ENCODE measurements around the gene TNC. TPM values are rescaled to one million over a fixed set of nuclear protein-coding genes. Genes with fewer than 3 reads are reported as not detected.

TNC gene
- total RNA-seq, 1 donor from 2014 or later: 61.2 TPM

GRCh38 chr9:115012486-115012885 is 105.5 kb downstream of the TNC start:
- no peak for DNase-seq (ENCODE audit: low spot score)

- no peak for DNase-seq (ENCODE audit: low spot score)
These were observed 107.1 kb downstream of the TNC start for GRCh38 chr9:115010874-115011273.

- no peak for DNase-seq (ENCODE audit: low spot score)
These were observed 109.3 kb downstream of the TNC start for GRCh38 chr9:115008536-115009270.

GRCh38 chr9:115006660-115007059 is 111.3 kb downstream of the TNC start:
- no peak for DNase-seq (ENCODE audit: low spot score)

GRCh38 chr9:115005322-115005721 is 112.6 kb downstream of the TNC start:
- no peak for DNase-seq (ENCODE audit: low spot score)

GRCh38 chr9:115004545-115004944 is 113.4 kb downstream of the TNC start:
- DNase-seq (ENCODE audit: low spot score): no peak

- no peak for DNase-seq (ENCODE audit: low spot score)
These were observed 115.4 kb downstream of the TNC start for GRCh38 chr9:115002371-115003120.

GRCh38 chr9:115000217-115000639 is 117.7 kb downstream of the TNC start:
- DNase-seq (ENCODE audit: low spot score): no peak

GRCh38 chr9:114998326-114998725 is 119.6 kb downstream of the TNC start:
- DNase-seq (ENCODE audit: low spot score): no peak

- no peak for DNase-seq (ENCODE audit: low spot score)
These were observed 122.2 kb downstream of the TNC start for GRCh38 chr9:114995681-114996221.

GRCh38 chr9:114994768-114995167 is 123.2 kb downstream of the TNC start:
- DNase-seq (ENCODE audit: low spot score): no peak

- DNase-seq (ENCODE audit: low spot score): no peak
These were observed 126.1 kb downstream of the TNC start for GRCh38 chr9:114991861-114992260.

- DNase-seq (ENCODE audit: low spot score): no peak
These were observed 127.1 kb downstream of the TNC start for GRCh38 chr9:114990901-114991300.

- DNase-seq (ENCODE audit: low spot score): no peak
These were observed 128.2 kb downstream of the TNC start for GRCh38 chr9:114989600-114990410.

- DNase-seq (ENCODE audit: low spot score): no peak
These were observed 128.9 kb downstream of the TNC start for GRCh38 chr9:114988962-114989599.

GRCh38 chr9:114987116-114987515 is 130.8 kb downstream of the TNC start:
- DNase-seq (ENCODE audit: low spot score): no peak

- DNase-seq (ENCODE audit: low spot score): no peak
These were observed 131.9 kb downstream of the TNC start for GRCh38 chr9:114985959-114986501.

- no peak for DNase-seq (ENCODE audit: low spot score)
These were observed 136.9 kb downstream of the TNC start for GRCh38 chr9:114981063-114981462.

- DNase-seq (ENCODE audit: low spot score): no peak
These were observed 144.7 kb downstream of the TNC start for GRCh38 chr9:114973216-114973615.

GRCh38 chr9:114972510-114973136 is 145.3 kb downstream of the TNC start:
- DNase-seq (ENCODE audit: low spot score): no peak

All from ureter (tissue), 1 donor.